ENCODE measurements around the gene EFHD2.
"Not testable (repeated sequence)": the region's sequence is repeated elsewhere in the genome, so short reads cannot be mapped to it uniquely, and the experiment has no call there.

Gene EFHD2

GRCh38 chr1:15427280-15427666 lies 17.6 kb downstream of the EFHD2 start:
- DNase-seq, result no peak
- intact Hi-C loops (cut with DNase I), result no loop called here

GRCh38 chr1:15428252-15428651 lies 18.6 kb downstream of the EFHD2 start:
- DNase-seq; intact Hi-C loops (cut with DNase I): not testable (repeated sequence)

- DNase-seq, result peak in 2 of 10 donors; percentile 53 to 76
Observed at GRCh38 chr1:15428815-15429435, 19.2 kb downstream of the EFHD2 start.

GRCh38 chr1:15429701-15430149 lies 20.0 kb downstream of the EFHD2 start:
- DNase-seq, result peak in 1 of 10 donors; percentile 70
- intact Hi-C loops (cut with DNase I), result loop anchor here (10.0 kb wide), 1 partner anchor 275 kb away; the partner anchor contains the start of gene TMEM51

More at GRCh38 chr1:15428815-15429435, 19.2 kb downstream of the EFHD2 start:
- intact Hi-C loops (cut with DNase I), result no loop called here

- DNase-seq, result peak; percentile 54 to 97 (median 83)
- intact Hi-C loops (cut with DNase I), result loop anchor here (1.0 to 10.0 kb wide), 2 partner anchors 108 to 276 kb away; partner anchors contain the start of gene TMEM51
Observed at GRCh38 chr1:15430787-15431570, 21.3 kb downstream of the EFHD2 start.

GRCh38 chr1:15431571-15431948 lies 21.9 kb downstream of the EFHD2 start:
- DNase-seq, result no peak
- intact Hi-C loops (cut with DNase I), result loop anchor here (1.0 to 10.0 kb wide), 2 partner anchors 108 to 277 kb away; partner anchors contain the start of gene TMEM51

GRCh38 chr1:15432324-15432723 lies 22.6 kb downstream of the EFHD2 start:
- DNase-seq, result peak in 2 of 10 donors; percentile 43 to 59
- intact Hi-C loops (cut with DNase I), result loop anchor here (10.0 kb wide), 1 partner anchor 278 kb away; the partner anchor contains the start of gene TMEM51

- intact Hi-C loops (cut with DNase I), result loop anchor here (10.0 kb wide), 1 partner anchor 279 kb away; the partner anchor contains the start of gene TMEM51
- DNase-seq, result peak in 1 of 10 donors; percentile 7
Observed at GRCh38 chr1:15433471-15433870, 23.8 kb downstream of the EFHD2 start.

GRCh38 chr1:15434739-15435138 lies 25.1 kb downstream of the EFHD2 start:
- intact Hi-C loops (cut with DNase I), result loop anchor here (10.0 kb wide), 1 partner anchor 280 kb away; the partner anchor contains the start of gene TMEM51
- DNase-seq, result not testable (repeated sequence)

- intact Hi-C loops (cut with DNase I), result loop anchor here (10.0 kb wide), 1 partner anchor 281 kb away; the partner anchor contains the start of gene TMEM51
- peak in 1 of 10 donors; percentile 16 for DNase-seq
Observed at GRCh38 chr1:15435239-15436077, 25.8 kb downstream of the EFHD2 start.

GRCh38 chr1:15436881-15437442 lies 27.3 kb downstream of the EFHD2 start:
- DNase-seq, result peak in 2 of 10 donors; percentile 20 to 53

GRCh38 chr1:15439325-15439724 lies 29.6 kb downstream of the EFHD2 start:
- intact Hi-C loops (cut with DNase I), result loop anchor here (10.0 kb wide), 1 partner anchor 285 kb away; the partner anchor contains the start of gene TMEM51

More at GRCh38 chr1:15436881-15437442, 27.3 kb downstream of the EFHD2 start:
- intact Hi-C loops (cut with DNase I), result loop anchor here (10.0 kb wide), 1 partner anchor 282 kb away; the partner anchor contains the start of gene TMEM51

GRCh38 chr1:15440357-15440756 lies 30.7 kb downstream of the EFHD2 start:
- intact Hi-C loops (cut with DNase I), result no loop called here

More at GRCh38 chr1:15439325-15439724, 29.6 kb downstream of the EFHD2 start:
- DNase-seq, result peak in 1 of 10 donors; percentile 59

GRCh38 chr1:15441247-15441646 lies 31.6 kb downstream of the EFHD2 start:
- peak in 1 of 10 donors; percentile 22 for DNase-seq
- intact Hi-C loops (cut with DNase I), result no loop called here

More at GRCh38 chr1:15440357-15440756, 30.7 kb downstream of the EFHD2 start:
- DNase-seq, result peak in 1 of 10 donors; percentile 69

GRCh38 chr1:15442119-15442518 lies 32.4 kb downstream of the EFHD2 start:
- peak in 1 of 10 donors; percentile 4 for DNase-seq
- intact Hi-C loops (cut with DNase I), result no loop called here

GRCh38 chr1:15442759-15443158 lies 33.1 kb downstream of the EFHD2 start:
- intact Hi-C loops (cut with DNase I), result no loop called here
- DNase-seq, result peak in 1 of 10 donors; percentile 27

- intact Hi-C loops (cut with DNase I), result no loop called here
- DNase-seq, result peak in 2 of 10 donors; percentile 60 to 75
Observed at GRCh38 chr1:15443281-15443680, 33.6 kb downstream of the EFHD2 start.

GRCh38 chr1:15444468-15445389 lies 35.0 kb downstream of the EFHD2 start:
- DNase-seq, result peak in 1 of 10 donors; percentile 49
- intact Hi-C loops (cut with DNase I), result no loop called here

Measured in posterior cingulate gyrus (tissue), 11 donors.